Motor neuron (in vitro differentiated cells): ENCODE measurements around the gene KMT5C. TPM values are rescaled to one million over a fixed set of nuclear protein-coding genes. Genes with fewer than 3 reads are reported as not detected.
A peak's percentile ranks its signal among the peaks of the same experiment; 100 is the strongest.

ENCODE experiments used
- ATAC-seq, 8 experiments: fragments of 200-7000 bp; cut with Tn5 transposase; replicated peaks in 6 of 8; 2 replicates each; pipeline ENCODE4 v1.8.0; 2021; ENCODE audit warnings: mild to moderate bottlenecking in 8 of 8, moderate library complexity in 8 of 8
- H3K27ac ChIP-seq, 2 donors: fragments of 250-450 bp; sonication (Bioruptor Pico); 2 replicates each; pipeline ENCODE4 v1.9.0; 2021; ENCODE audit warnings: antibody characterized with exemption in 2 of 2, mild to moderate bottlenecking in 2 of 2, moderate library complexity in 1 of 2
- H3K4me1 ChIP-seq, 2 donors: fragments of 250-450 bp; sonication (Bioruptor Pico); replicated peaks in 1 of 2; 2 replicates each; pipeline ENCODE4 v1.6.1; 2021; ENCODE audit warnings: antibody characterized with exemption in 2 of 2, mild to moderate bottlenecking in 2 of 2, moderate library complexity in 1 of 2
- H3K4me3 ChIP-seq, 5 donors: fragments of 250-450 bp; sonication (Bioruptor Pico); 2 replicates each; pipeline ENCODE4 v1.9.0; 2021; ENCODE audit warnings: antibody characterized with exemption in 5 of 5, mild to moderate bottlenecking in 5 of 5, moderate library complexity in 4 of 5
- WGBS, 10 experiments: fragments of 450-650 bp; shearing (Covaris generic); methylation state at CpG; one replicate each; pipeline ENCODE4 v1.0.0; 2022; 5-methylcytosine and 5-hydroxymethylcytosine counted together
- in situ Hi-C, 9 experiments: fragments of 400-800 bp; cut with MboI; loops; one replicate each; pipeline ENCODE4 v1.15.0; 2021; ENCODE audit warnings: low sequenced_read_pairs in 9 of 9, low pct_unique_long_range_greater_than_20kb in 2 of 9; ENCODE audit not compliant: unreplicated experiment in 9 of 9
- total RNA-seq, 8 experiments: library from RNA; unstranded; fragments of 300-600 nt; gene quantifications; 2 replicates each; pipeline versions ENCODE4 v1.2.3 to v1.2.4, GENCODE V29; 2022

KMT5C gene
- total RNA-seq, 8 experiments from 2014 or later: 8.4 to 25.1 (median 20.9) TPM

- H3K4me3 ChIP-seq: no peak overlapping the region
These were observed 42.9 kb downstream of the KMT5C start for GRCh38 chr19:55382522-55383054.

GRCh38 chr19:55383279-55384130, 43.8 kb downstream of the KMT5C start:
- ATAC-seq: peak; percentile 9 to 49 (median 30)
- peak overlapping the region; percentile 19 to 39 (median 31) for H3K4me3 ChIP-seq
- peak overlapping the region; percentile 63 to 71 for H3K27ac ChIP-seq
- in situ Hi-C loops: no loop called here
- 0 to 60% (median 33%) methylated on average over 1 to 8 of the region's 88 CpGs; no CpG with 5 or more reads in 7 of the 10 experiments for WGBS, 10 experiments
- peaks cover 36 to 51% of the 10 kb centered on the region in 2 donors for H3K4me1 ChIP-seq

More at GRCh38 chr19:55382522-55383054, 42.9 kb downstream of the KMT5C start:
- in situ Hi-C loops: no loop called here
- ATAC-seq: no peak
- 70 to 100% (median 100%) methylated on average over 1 to 2 of the region's 3 CpGs; no CpG with 5 or more reads in 7 of the 10 experiments for WGBS, 10 experiments
- no peak overlapping the region for H3K27ac ChIP-seq
- H3K4me1 ChIP-seq: peaks cover 36 to 50% of the 10 kb centered on the region in 2 donors

- peak in 5 of 8 experiments; percentile 0 to 4 (median 1) for ATAC-seq
- in situ Hi-C loops: no loop called here
- Histone ChIP-seq H3K27ac (peak within 1 kb of the TSS; percentile 63 to 86), H3K4me3 (peak within 1 kb of the TSS; percentile 68 to 89 (median 76)), H3K4me1 (peaks cover 30 to 44% of the 10 kb centered on the region in 2 donors)
- 53 to 100% (median 85%) methylated on average over 2 to 9 of the region's 72 CpGs; no CpG with 5 or more reads in 5 of the 10 experiments for WGBS, 10 experiments
These were observed 44.6 kb downstream of the KMT5C start, which contains the start of gene TMEM238 for GRCh38 chr19:55384131-55384919. TMEM238 (minus strand) TSS chr19:55384292; CDS start chr19:55384259, 33 bp downstream.

- peak overlapping the region; percentile 50 to 86 for H3K27ac ChIP-seq
- peak; percentile 72 to 88 (median 82) for ATAC-seq
- in situ Hi-C loops: no loop called here
- H3K4me3 ChIP-seq: peak overlapping the region; percentile 68 to 89 (median 76)
- H3K4me1 ChIP-seq: peaks cover 30 to 47% of the 10 kb centered on the region in 2 donors
- 0 to 41% (median 5%) methylated on average over 1 to 28 of the region's 34 CpGs; no CpG with 5 or more reads in 1 of the 10 experiments for WGBS, 10 experiments
These were observed 45.4 kb downstream of the KMT5C start for GRCh38 chr19:55384920-55385723.

- peak; percentile 70 to 87 (median 82) for ATAC-seq
- in situ Hi-C loops: no loop called here
- Histone ChIP-seq H3K4me1 (peaks cover 30 to 47% of the 10 kb centered on the region in 2 donors), H3K27ac (peak within 1 kb of the TSS; percentile 82 to 86), H3K4me3 (peak within 1 kb of the TSS; percentile 68 to 89 (median 76))
- 0 to 2% (median 0%) methylated on average over 1 to 41 of the region's 68 CpGs; no CpG with 5 or more reads in 3 of the 10 experiments for WGBS, 10 experiments
These were observed 46.2 kb downstream of the KMT5C start, which contains the start of gene RPL28 for GRCh38 chr19:55385724-55386492. RPL28 (plus strand) TSS chr19:55385932; CDS start chr19:55386358, 426 bp downstream.

GRCh38 chr19:55386493-55386971, 46.9 kb downstream of the KMT5C start:
- H3K27ac ChIP-seq: peak overlapping the region in 1 of 2 donors; percentile 82
- H3K4me3 ChIP-seq: peak overlapping the region; percentile 68 to 89 (median 76)
- ATAC-seq: no peak
- peaks cover 31 to 50% of the 10 kb centered on the region in 2 donors for H3K4me1 ChIP-seq
- 0% methylated on average over 1 to 6 of the region's 33 CpGs; no CpG with 5 or more reads in 6 of the 10 experiments for WGBS, 10 experiments
- in situ Hi-C loops: no loop called here

- H3K4me1 ChIP-seq: peaks cover 45 to 64% of the 10 kb centered on the region in 2 donors
- ATAC-seq: no peak
- no peak overlapping the region for H3K27ac ChIP-seq
- H3K4me3 ChIP-seq: no peak overlapping the region
- 75 to 100% (median 93%) methylated on average over 2 to 15 of the region's 24 CpGs; no CpG with 5 or more reads in 6 of the 10 experiments for WGBS, 10 experiments
- in situ Hi-C loops: no loop called here
These were observed 48.2 kb downstream of the KMT5C start for GRCh38 chr19:55387736-55388497.

- in situ Hi-C loops: no loop called here
- H3K4me1 ChIP-seq: peaks cover 41 to 58% of the 10 kb centered on the region in 2 donors
- 40 to 100% (median 82%) methylated on average over 1 to 8 of the region's 21 CpGs; no CpG with 5 or more reads in 2 of the 10 experiments for WGBS, 10 experiments
- no peak for ATAC-seq
- no peak overlapping the region for H3K4me3 ChIP-seq
- H3K27ac ChIP-seq: no peak overlapping the region
These were observed 50.0 kb downstream of the KMT5C start for GRCh38 chr19:55389386-55390317.

GRCh38 chr19:55390461-55390880, 50.8 kb downstream of the KMT5C start:
- Histone ChIP-seq H3K27ac (no peak overlapping the region), H3K4me1 (peaks cover 36 to 53% of the 10 kb centered on the region in 2 donors), H3K4me3 (no peak overlapping the region)
- in situ Hi-C loops: no loop called here
- no peak for ATAC-seq
- 60 to 100% (median 69%) methylated on average over 1 to 2 of the region's 7 CpGs; no CpG with 5 or more reads in 7 of the 10 experiments for WGBS, 10 experiments

- 40 to 100% (median 82%) methylated on average over 1 to 5 of the region's 12 CpGs; no CpG with 5 or more reads in 4 of the 10 experiments for WGBS, 10 experiments
- peaks cover 36 to 53% of the 10 kb centered on the region in 2 donors for H3K4me1 ChIP-seq
- peak in 3 of 8 experiments; percentile 2 to 5 (median 3) for ATAC-seq
- H3K27ac ChIP-seq: no peak overlapping the region
- no peak overlapping the region for H3K4me3 ChIP-seq
- in situ Hi-C loops: no loop called here
These were observed 51.6 kb downstream of the KMT5C start for GRCh38 chr19:55391191-55391670.
